ENCODE data around the gene TRIM33. TPM values are rescaled to one million over a fixed set of nuclear protein-coding genes. Genes with fewer than 3 reads are reported as not detected.

The TRIM33 gene
- total and polyA plus RNA-seq, 2 of the 13 experiments (the other 11 are each of a cell fraction or from before 2014, with no cell fraction given): 35.5 to 42.2 TPM

GRCh38 chr1:114345930-114346479 is 165.0 kb downstream of the TRIM33 start (continued):
- TF ChIP-seq ZNF460 (CRISPR knock-in tag; IDR thresholded peaks at IDR 0.05; ENCODE audit: borderline replicate concordance): no peak
- peak; percentile 26; the same call in 1 of the 2 replicates for TF ChIP-seq MTA1 (CRISPR knock-in tag; IDR thresholded peaks at IDR 0.05; ENCODE audit: borderline replicate concordance)
- no peak for TF ChIP-seq ARNT2 (CRISPR knock-in tag; IDR thresholded peaks at IDR 0.05; ENCODE audit: low read depth)
- TF ChIP-seq SMAD1 (CRISPR knock-in tag; IDR thresholded peaks at IDR 0.05; ENCODE audit: borderline replicate concordance, low read depth): 0 out of 2 replicates have a peak, but pooled peaks have one; percentile 74
- TF ChIP-seq KDM5B (CRISPR knock-in tag; IDR thresholded peaks at IDR 0.05; ENCODE audit: borderline replicate concordance): peak; percentile 27; the same call in 1 of the 2 replicates
- TF ChIP-seq ZBED4 (CRISPR knock-in tag; IDR thresholded peaks at IDR 0.05; ENCODE audit: borderline replicate concordance): no peak
- no peak for TF ChIP-seq KAT2B (IDR thresholded peaks at IDR 0.05; ENCODE audit: borderline replicate concordance, low read depth, low read length)
- no peak for TF ChIP-seq ZBTB39 (CRISPR knock-in tag; IDR thresholded peaks at IDR 0.05)
- TF ChIP-seq UBTF (CRISPR knock-in tag; IDR thresholded peaks at IDR 0.05): peak; percentile 72; the same call in 1 of the 2 replicates
- no peak for TF ChIP-seq ZSCAN25 (CRISPR knock-in tag; IDR thresholded peaks at IDR 0.05)
- TF ChIP-seq ZNF446 (CRISPR knock-in tag; IDR thresholded peaks at IDR 0.05): peak; percentile 52; the same call in 1 of the 2 replicates
- no peak for TF ChIP-seq ZNF891 (CRISPR knock-in tag; IDR thresholded peaks at IDR 0.05)
- TF ChIP-seq HNF4G (IDR thresholded peaks at IDR 0.05; ENCODE audit: borderline replicate concordance, low read depth, low read length): no peak
- 0 out of 2 replicates have a peak, but pooled peaks have one; percentile 33 for TF ChIP-seq HNF4G (CRISPR knock-in tag; IDR thresholded peaks at IDR 0.05; ENCODE audit: borderline replicate concordance, low read depth)
- no peak for TF ChIP-seq FLYWCH1 (CRISPR knock-in tag; IDR thresholded peaks at IDR 0.05)
- TF ChIP-seq ZNF281 (CRISPR knock-in tag; IDR thresholded peaks at IDR 0.05; ENCODE audit: borderline replicate concordance): no peak
- TF ChIP-seq RBM39 (IDR thresholded peaks at IDR 0.05; ENCODE audit: low read depth, low read length, poor library complexity, severe bottlenecking): no peak
- TF ChIP-seq FOXC1 (CRISPR knock-in tag; IDR thresholded peaks at IDR 0.05; ENCODE audit: borderline replicate concordance): no peak
